ENCODE data around the gene SCFD2. TPM values are rescaled to one million over a fixed set of nuclear protein-coding genes. Genes with fewer than 3 reads are reported as not detected.

The SCFD2 gene
- total RNA-seq, 4 donors from 2014 or later = 13.1 to 27.4 (median 19.8) TPM

DNA sequence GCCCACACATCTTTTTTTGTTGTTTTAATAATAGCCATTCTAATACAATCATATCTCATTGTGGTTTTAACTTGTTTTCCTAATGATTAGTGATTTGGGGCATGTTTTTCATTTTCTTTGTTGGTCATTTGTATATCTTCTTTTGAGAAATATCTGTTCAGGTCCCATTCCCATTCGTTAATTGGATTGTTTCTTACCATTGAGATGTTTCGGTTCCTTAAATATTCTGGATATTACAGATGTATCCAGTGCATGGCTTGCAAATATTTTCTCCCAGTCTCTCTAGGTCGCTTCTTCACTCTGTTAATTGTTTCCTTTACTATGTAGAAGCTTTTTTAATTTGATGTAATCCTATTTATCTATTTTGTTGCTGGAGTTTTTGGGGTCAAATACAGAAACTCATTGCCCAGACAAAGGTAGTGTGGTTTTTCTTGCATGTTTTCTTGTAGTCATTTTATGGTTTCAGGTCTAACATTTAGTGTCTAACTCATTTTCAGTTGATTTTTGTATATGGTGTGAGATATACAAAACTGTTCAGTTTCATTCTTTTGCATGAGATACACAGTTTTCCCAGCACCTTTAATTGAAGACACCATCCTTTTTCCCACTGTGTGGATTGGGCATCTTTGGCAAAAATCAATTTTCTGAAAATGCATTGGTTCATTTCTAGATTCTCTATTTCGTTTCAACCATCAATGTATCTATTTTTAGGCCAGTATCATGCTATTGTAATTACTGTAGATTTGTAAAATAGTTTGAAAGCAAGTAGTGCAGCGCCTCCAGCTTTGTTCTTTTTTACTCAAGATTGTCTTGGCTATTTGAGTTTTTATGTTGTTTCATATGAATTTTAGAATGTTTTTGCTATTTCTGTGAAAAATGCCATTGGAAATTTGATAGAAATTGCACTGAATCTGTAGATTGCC lies 195.9 kb downstream of the SCFD2 start:
- TF ChIP-seq CTCF (IDR thresholded peaks at IDR 0.05; ENCODE audit: low read depth) = no peak

DNA sequence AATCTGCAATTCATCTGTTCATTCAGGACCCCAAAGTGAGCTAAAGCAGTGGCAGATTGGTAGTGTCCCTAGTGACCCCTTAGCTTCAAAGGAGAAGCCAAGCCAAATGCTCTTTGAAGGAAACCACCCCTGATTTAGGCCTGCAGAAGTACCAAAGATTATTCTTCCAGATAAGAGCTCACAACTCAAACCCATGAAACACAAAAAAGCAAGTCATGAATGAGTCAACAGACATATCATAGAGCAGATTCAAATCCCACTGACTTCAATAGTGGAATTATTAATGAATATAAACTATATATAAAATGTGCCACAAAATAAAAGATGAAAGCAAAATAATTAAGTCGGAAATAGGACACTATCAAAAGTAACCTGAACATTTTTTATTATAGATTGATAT lies 197.6 kb downstream of the SCFD2 start:
- no peak for TF ChIP-seq CTCF (IDR thresholded peaks at IDR 0.05; ENCODE audit: low read depth)

- no peak for TF ChIP-seq CTCF (IDR thresholded peaks at IDR 0.05; ENCODE audit: low read depth)
Observed at GRCh38 chr4:53162969-53163368, 202.9 kb downstream of the SCFD2 start.

DNA sequence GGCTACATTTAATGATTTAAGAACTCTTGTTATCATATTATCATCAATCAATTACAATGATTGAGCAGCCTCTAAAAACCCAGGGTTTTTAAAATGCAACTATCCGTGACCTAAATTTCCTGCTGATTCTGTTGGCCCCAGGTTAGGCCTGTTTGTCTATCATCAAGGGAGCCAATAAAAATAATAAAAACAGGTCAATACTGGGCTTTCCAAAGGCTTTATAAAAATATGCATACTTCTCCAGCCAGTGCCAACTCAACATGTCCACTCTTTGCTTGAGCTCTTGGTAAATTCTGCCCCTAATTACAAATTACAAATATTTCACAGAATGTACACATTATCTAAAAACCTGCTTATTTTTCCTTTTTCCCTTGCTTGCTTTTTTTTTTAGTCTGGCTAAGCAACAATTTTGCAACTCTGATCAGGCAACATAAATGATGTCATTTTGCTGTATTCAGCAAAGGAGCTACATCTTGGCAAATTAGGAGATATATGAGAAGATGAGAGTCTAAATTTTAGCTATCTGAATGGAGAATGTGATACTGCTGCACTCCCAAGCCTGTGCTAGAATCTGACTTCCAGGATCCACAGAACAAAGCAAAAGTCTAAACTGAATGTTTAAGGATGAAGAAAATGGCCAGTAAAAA lies 204.0 kb downstream of the SCFD2 start:
- TF ChIP-seq CTCF (IDR thresholded peaks at IDR 0.05; ENCODE audit: low read depth) = no peak

GRCh38 chr4:53161051-53161786 lies 204.6 kb downstream of the SCFD2 start:
- no peak for TF ChIP-seq CTCF (IDR thresholded peaks at IDR 0.05; ENCODE audit: low read depth)

DNA sequence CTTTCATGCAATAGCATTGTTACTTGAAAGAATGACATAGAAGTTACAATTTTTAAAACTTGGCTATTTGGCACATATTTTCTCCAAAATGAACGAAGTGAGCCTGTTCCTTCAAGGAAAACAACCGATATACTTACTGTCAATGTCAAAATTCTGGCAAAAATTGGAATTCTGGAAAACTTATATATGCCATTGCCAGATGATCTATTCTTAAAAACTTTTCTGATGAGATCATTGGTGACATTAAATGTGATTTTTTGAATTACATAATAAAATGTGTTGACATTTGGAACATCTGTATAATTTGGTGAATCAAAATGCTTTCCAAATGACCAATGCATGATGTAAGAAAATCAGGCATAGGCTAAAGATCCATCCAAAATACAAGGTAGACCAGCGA lies 209.0 kb downstream of the SCFD2 start:
- TF ChIP-seq CTCF (IDR thresholded peaks at IDR 0.05; ENCODE audit: low read depth) = no peak

DNA sequence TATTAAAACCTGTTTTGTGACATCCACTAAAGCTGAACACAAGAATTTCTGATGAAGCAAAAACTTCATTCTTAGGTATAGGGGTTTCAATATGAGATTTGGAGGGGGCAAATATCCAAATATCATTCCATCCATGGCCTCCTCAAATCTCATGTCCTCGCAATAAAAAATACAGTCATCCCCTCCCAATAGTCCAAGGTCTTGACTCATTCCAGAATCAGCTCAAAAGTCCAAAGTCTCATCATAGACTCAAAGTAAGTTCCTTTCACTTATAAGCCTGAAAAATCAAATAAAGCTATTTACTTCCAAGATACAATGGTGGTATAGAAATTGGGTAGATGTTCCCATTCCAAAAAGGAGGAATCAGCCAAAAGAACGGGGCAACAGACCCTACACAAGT lies 213.4 kb downstream of the SCFD2 start:
- TF ChIP-seq CTCF (IDR thresholded peaks at IDR 0.05; ENCODE audit: low read depth) = no peak

Data from subcutaneous adipose tissue (tissue), 4 donors.